ENCODE measurements around the gene VGLL3. TPM values are rescaled to one million over a fixed set of nuclear protein-coding genes. Genes with fewer than 3 reads are reported as not detected.

The VGLL3 gene
- total RNA-seq, 1 donor: 223 TPM

GRCh38 chr3:86923071-86923491, 67.9 kb downstream of the VGLL3 start:
- TF ChIP-seq CTCF (IDR thresholded peaks at IDR 0.05; ENCODE audit: insufficient read depth, low read depth, low read length): no peak
- no peak overlapping the region for H3K4me3 ChIP-seq (ENCODE audit: low read depth, low read length)
- peak; percentile 75 for DNase-seq (ENCODE audit: low read depth)

GRCh38 chr3:86921971-86922680, 68.8 kb downstream of the VGLL3 start:
- TF ChIP-seq CTCF (IDR thresholded peaks at IDR 0.05; ENCODE audit: insufficient read depth, low read depth, low read length): no peak
- DNase-seq (ENCODE audit: low read depth): no peak
- H3K4me3 ChIP-seq (ENCODE audit: low read depth, low read length): no peak overlapping the region

- DNase-seq (ENCODE audit: low read depth): no peak
- no peak for TF ChIP-seq CTCF (IDR thresholded peaks at IDR 0.05; ENCODE audit: insufficient read depth, low read depth, low read length)
- no peak overlapping the region for H3K4me3 ChIP-seq (ENCODE audit: low read depth, low read length)
These were observed 76.3 kb downstream of the VGLL3 start for GRCh38 chr3:86914670-86915069.

GRCh38 chr3:86913160-86913559, 77.8 kb downstream of the VGLL3 start:
- TF ChIP-seq CTCF (IDR thresholded peaks at IDR 0.05; ENCODE audit: insufficient read depth, low read depth, low read length): no peak
- DNase-seq (ENCODE audit: low read depth): no peak
- no peak overlapping the region for H3K4me3 ChIP-seq (ENCODE audit: low read depth, low read length)

GRCh38 chr3:86895202-86895601, 95.7 kb downstream of the VGLL3 start:
- TF ChIP-seq CTCF (IDR thresholded peaks at IDR 0.05; ENCODE audit: insufficient read depth, low read depth, low read length): no peak
- H3K4me3 ChIP-seq (ENCODE audit: low read depth, low read length): no peak overlapping the region
- DNase-seq (ENCODE audit: low read depth): no peak

- H3K4me3 ChIP-seq (ENCODE audit: low read depth, low read length): no peak overlapping the region
- DNase-seq (ENCODE audit: low read depth): peak; percentile 10
- TF ChIP-seq CTCF (IDR thresholded peaks at IDR 0.05; ENCODE audit: insufficient read depth, low read depth, low read length): no peak
These were observed 100.1 kb downstream of the VGLL3 start for GRCh38 chr3:86890741-86891396.

Other genes with a start within 250 kb of the VGLL3 start
- gene CHMP2B, start 236.2 kb upstream of the VGLL3 start, total RNA-seq: 39.0 and 51.4 TPM in 2 replicates

Data from fibroblast of villous mesenchyme (primary cell).